Hepatocyte (in vitro differentiated cells): ENCODE data around the gene PRR14L. TPM values are rescaled to one million over a fixed set of nuclear protein-coding genes. Genes with fewer than 3 reads are reported as not detected.

Experiments used
- DNase-seq: peaks from one replicate; pipeline ENCODE4 v3.0.0-alpha.2; 2016; ENCODE audit warnings: low spot score
- H2AFZ ChIP-seq: fragments of 200-600 bp; sonication (generic); 2 replicates; pipeline ENCODE4 v1.6.0; 2016; ENCODE audit warnings: antibody characterized with exemption, mild to moderate bottlenecking
- H3K27ac ChIP-seq: fragments of 200-600 bp; sonication (generic); 2 replicates; pipeline ENCODE4 v1.5.1; 2016; ENCODE audit warnings: mild to moderate bottlenecking
- H3K27me3 ChIP-seq: fragments of 200-600 bp; sonication (generic); 2 replicates; pipeline ENCODE4 v1.6.1; 2016
- H3K36me3 ChIP-seq: fragments of 200-600 bp; sonication (generic); replicated peaks from 2 replicates; pipeline ENCODE4 v1.5.1; 2016; ENCODE audit warnings: low read depth; ENCODE audit not compliant: insufficient read depth
- H3K4me1 ChIP-seq: fragments of 200-600 bp; sonication (generic); 2 replicates; pipeline ENCODE4 v1.5.1; 2016; ENCODE audit warnings: mild to moderate bottlenecking, moderate library complexity; ENCODE audit not compliant: insufficient read depth
- H3K4me2 ChIP-seq: fragments of 200-600 bp; sonication (generic); 2 replicates; pipeline ENCODE4 v1.6.0; 2016
- H3K4me3 ChIP-seq: fragments of 200-600 bp; sonication (generic); 2 replicates; pipeline ENCODE4 v1.5.1; 2016; ENCODE audit warnings: mild to moderate bottlenecking
- H3K79me2 ChIP-seq: fragments of 200-600 bp; sonication (generic); 2 replicates; pipeline ENCODE4 v1.6.0; 2017; ENCODE audit warnings: mild to moderate bottlenecking
- H3K9me2 ChIP-seq: fragments of 200-600 bp; sonication (generic); replicated peaks from 2 replicates; pipeline ENCODE4 v1.6.0; 2017; ENCODE audit warnings: mild to moderate bottlenecking; ENCODE audit not compliant: insufficient read depth
- H3K9me3 ChIP-seq: fragments of 200-600 bp; sonication (generic); 2 replicates; pipeline ENCODE4 v1.5.1; 2016; ENCODE audit warnings: low read depth, mild to moderate bottlenecking
- H4K20me1 ChIP-seq: fragments of 200-600 bp; sonication (generic); 2 replicates; pipeline ENCODE4 v1.6.0; 2016; ENCODE audit warnings: mild to moderate bottlenecking; ENCODE audit not compliant: insufficient read depth, poor library complexity, severe bottlenecking
- CTCF ChIP-seq: fragments of 200-600 bp; sonication (generic); IDR thresholded peaks from 2 replicates; pipeline ENCODE4 v1.5.1; 2016; ENCODE audit warnings: antibody characterized with exemption, mild to moderate bottlenecking; ENCODE audit not compliant: poor library complexity
- EZH2 ChIP-seq: fragments of 200-600 bp; sonication (generic); IDR thresholded peaks from 2 replicates; pipeline ENCODE4 v1.6.1; 2016; ENCODE audit warnings: antibody characterized with exemption, mild to moderate bottlenecking, borderline replicate concordance
- EZH2phosphoT487 ChIP-seq: fragments of 200-600 bp; sonication (generic); IDR thresholded peaks from one replicate; pipeline ENCODE4 v1.6.1; 2018; ENCODE audit warnings: antibody characterized with exemption, mild to moderate bottlenecking, low read depth, moderate library complexity; ENCODE audit not compliant: unreplicated experiment, severe bottlenecking
- WGBS: methylation state at CpG from one replicate; pipeline ENCODE4 v1.1.6; 2016; ENCODE audit warnings: low lambda C conversion rate; ENCODE audit errors: missing lambda C conversion rate; 5-methylcytosine and 5-hydroxymethylcytosine counted together
- polyA plus RNA-seq: library from polyadenylated mRNA; unstranded; fragments of >200 nt; fragmentation: Nextera tagmentation; extraction: Ambion mirVana; gene quantifications from 2 replicates; pipeline ENCODE4 v1.2.1, GENCODE V29; 2016
- total RNA-seq: library from RNA; depleted of rRNA; stranded (reverse); fragments of >200 nt; gene quantifications from 2 replicates; pipeline ENCODE4 v1.2.3, GENCODE V29; 2014

Gene PRR14L
- total and polyA plus RNA-seq, 2 experiments from 2014 or later, result 13.2 to 30.4 TPM

DNA sequence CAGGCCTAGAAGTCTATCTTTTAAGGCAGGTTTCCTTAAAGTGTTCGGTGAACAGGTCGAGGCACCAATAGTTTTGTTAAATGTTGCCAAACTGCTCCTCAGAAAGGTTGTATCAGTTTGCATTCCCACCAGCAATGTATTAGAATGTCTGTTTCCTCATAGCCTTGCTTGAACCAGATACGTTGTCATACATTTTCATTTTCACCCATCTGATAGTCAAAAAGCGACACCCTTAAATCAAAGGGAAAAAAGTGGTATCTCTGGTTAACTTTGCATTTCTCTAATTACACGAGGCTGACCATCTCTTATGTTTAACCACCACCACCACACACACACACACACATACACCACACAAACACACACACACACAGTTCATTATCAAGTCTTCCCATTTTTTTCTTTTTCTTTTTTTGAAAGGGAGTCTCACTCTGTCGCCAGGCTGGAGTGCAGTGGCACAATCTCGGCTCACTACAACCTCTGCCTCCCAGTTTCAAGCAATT, 16.3 kb downstream of the PRR14L start:
- no peaks in the 10 kb centered on the region for H3K9me2 ChIP-seq
- H3K36me3 ChIP-seq, result no peaks in the 10 kb centered on the region
- 94% methylated on average over 7 of the region's 7 CpGs for WGBS
- H3K9me3 ChIP-seq, result no peaks in the 10 kb centered on the region
- no peaks in the 10 kb centered on the region for H3K27me3 ChIP-seq
- no peak overlapping the region for H3K4me2 ChIP-seq
- peak overlapping the region; percentile 23 for H3K27ac ChIP-seq
- H3K4me3 ChIP-seq, result no peak overlapping the region
- peaks cover 13% of the 10 kb centered on the region for H3K4me1 ChIP-seq
- DNase-seq, result no peak
- peaks cover 76% of the 10 kb centered on the region for H3K79me2 ChIP-seq
- TF ChIP-seq EZH2, result no peak
- TF ChIP-seq EZH2phosphoT487, result no peak
- no peak for TF ChIP-seq CTCF
- no peak overlapping the region for H2AFZ ChIP-seq
- no peaks in the 10 kb centered on the region for H4K20me1 ChIP-seq

GRCh38 chr22:31732089-31732829, 17.7 kb downstream of the PRR14L start:
- peak overlapping the region; percentile 57 for H3K4me2 ChIP-seq
- no peak for DNase-seq

DNA sequence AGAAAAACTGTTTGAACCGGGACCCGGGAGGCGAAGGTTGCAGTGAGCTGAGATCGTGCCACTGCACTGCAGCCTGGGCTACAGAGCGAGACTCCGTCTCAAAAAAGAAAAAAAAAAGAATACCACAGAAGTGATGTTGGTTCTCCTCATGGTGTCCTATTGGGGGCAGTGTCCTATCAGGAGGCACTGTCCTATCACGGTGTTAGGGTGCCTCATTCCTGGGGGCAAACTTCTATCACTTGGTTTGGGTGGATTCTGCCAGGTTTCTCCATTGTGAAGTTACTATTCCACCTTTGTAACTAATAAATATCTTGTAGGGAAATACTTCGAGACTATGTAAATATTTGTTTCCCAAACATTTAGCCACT, 19.6 kb downstream of the PRR14L start:
- peak; percentile 15 for TF ChIP-seq CTCF
- no peak for TF ChIP-seq EZH2phosphoT487
- peaks cover 13% of the 10 kb centered on the region for H3K4me1 ChIP-seq
- no peaks in the 10 kb centered on the region for H3K9me2 ChIP-seq
- DNase-seq, result no peak
- no peaks in the 10 kb centered on the region for H3K36me3 ChIP-seq
- H3K9me3 ChIP-seq, result no peaks in the 10 kb centered on the region
- H3K27me3 ChIP-seq, result no peaks in the 10 kb centered on the region
- peak overlapping the region; percentile 6 for H3K27ac ChIP-seq
- WGBS, result 74% methylated on average over 8 of the region's 8 CpGs
- peaks cover 79% of the 10 kb centered on the region for H3K79me2 ChIP-seq
- H4K20me1 ChIP-seq, result peaks cover 7% of the 10 kb centered on the region
- H3K4me3 ChIP-seq, result no peak overlapping the region
- H3K4me2 ChIP-seq, result no peak overlapping the region
- H2AFZ ChIP-seq, result no peak overlapping the region

More at GRCh38 chr22:31732089-31732829, 17.7 kb downstream of the PRR14L start:
- peaks cover 76% of the 10 kb centered on the region for H3K79me2 ChIP-seq
- H3K36me3 ChIP-seq, result no peaks in the 10 kb centered on the region
- H3K27me3 ChIP-seq, result no peaks in the 10 kb centered on the region
- 69% methylated on average over 2 of the region's 2 CpGs for WGBS
- H3K4me3 ChIP-seq, result no peak overlapping the region
- H3K4me1 ChIP-seq, result peaks cover 13% of the 10 kb centered on the region
- no peaks in the 10 kb centered on the region for H4K20me1 ChIP-seq
- no peak overlapping the region for H2AFZ ChIP-seq
- H3K9me3 ChIP-seq, result no peaks in the 10 kb centered on the region
- TF ChIP-seq EZH2phosphoT487 (no peak), CTCF (no peak), EZH2 (no peak)
- H3K27ac ChIP-seq, result peak overlapping the region; percentile 84
- H3K9me2 ChIP-seq, result no peaks in the 10 kb centered on the region
